HCT116 (cell line): ENCODE data around the gene ACP6. TPM values are rescaled to one million over a fixed set of nuclear protein-coding genes. Genes with fewer than 3 reads are reported as not detected.

ENCODE experiments used
- ATAC-seq: fragments of 200-7000 bp; cut with Tn5 transposase; 2 replicates; pipeline ENCODE4 v1.9.1; 2020; ENCODE audit warnings: mild to moderate bottlenecking, moderate library complexity
- BruUV-seq: library from RNA; stranded (reverse); fragments of 400-500 nt; replicated peaks from 2 replicates; lab custom pipeline; 2021; lab: Mats Ljungman, UMichigan
- CTCF ChIA-PET: fragments of 300-600 bp; sonication (Branson Sonifier 250); formaldehyde crosslinking; loops from one replicate; lab custom pipeline; 2021; ENCODE audit warnings: antibody characterized with exemption; lab: Charles Lee
- POLR2A ChIA-PET: fragments of 300-600, 350-600 bp; sonication (Branson Sonifier 250); formaldehyde crosslinking; loops from one replicate; lab custom pipeline; 2021; ENCODE audit warnings: antibody characterized with exemption; lab: Charles Lee
- RAD21 ChIA-PET, 2 experiments: fragments of 300-600 bp; sonication (Branson Sonifier 250); formaldehyde crosslinking; loops; one replicate each; lab custom pipeline; 2023; ENCODE audit warnings: low total read pairs in 2 of 2; ENCODE audit not compliant: uncharacterized antibody in 2 of 2, unreplicated experiment in 2 of 2, low non-redundant PET in 1 of 2; lab: Charles Lee
- DNase-seq: peaks from one replicate; pipeline ENCODE4 v3.0.0-alpha.2; 2010; ENCODE audit warnings: low read depth, low spot score
- H2AFZ ChIP-seq: fragments of 200-600 bp; shearing (Covaris generic), sonication (generic); 2 replicates; pipeline ENCODE4 v1.6.1; 2017; ENCODE audit warnings: low read depth, mixed run types, mixed read lengths, antibody characterized with exemption, low read length; ENCODE audit not compliant: poor library complexity, severe bottlenecking
- H3K27ac ChIP-seq: 2 replicates; pipeline ENCODE4 v1.5.1; 2012; ENCODE audit warnings: low read depth, low read length
- H3K27me3 ChIP-seq: fragments of 200-600 bp; sonication (generic); 2 replicates; pipeline ENCODE4 v1.6.1; 2016; ENCODE audit warnings: mixed run types, low read length, mixed read lengths; ENCODE audit not compliant: insufficient read depth
- H3K36me3 ChIP-seq, 2 experiments: fragments of 200-500 bp in 1 of 2; fragments of 200-600 bp in 1 of 2; sonication (Bioruptor generic) in 1 of 2; sonication (generic) in 1 of 2; 2 replicates each; pipeline versions ENCODE4 v1.5.1 to v1.6.1; 2014 to 2016; ENCODE audit warnings: low read length in 2 of 2, inconsistent platforms in 1 of 2, mixed read lengths in 1 of 2, mixed run types in 1 of 2; ENCODE audit not compliant: insufficient read depth in 2 of 2, control insufficient read depth in 1 of 2
- H3K4me1 ChIP-seq, 2 experiments: fragments of 200-600 bp in 1 of 2; sonication (generic) in 1 of 2; 2 replicates each; pipeline versions ENCODE4 v1.5.1 to v1.6.1; 2012 to 2017; ENCODE audit warnings: low read length in 2 of 2, inconsistent platforms in 1 of 2, mild to moderate bottlenecking in 1 of 2, mixed read lengths in 1 of 2, mixed run types in 1 of 2, moderate library complexity in 1 of 2; ENCODE audit not compliant: insufficient read depth in 2 of 2, control insufficient read depth in 1 of 2
- H3K4me2 ChIP-seq: fragments of 200-600 bp; sonication (generic); 2 replicates; pipeline ENCODE4 v1.6.1; 2017; ENCODE audit warnings: mixed run types, low read length, mixed read lengths
- H3K4me3 ChIP-seq, 2 experiments: fragments of 200-600 bp in 1 of 2; sonication (generic) in 1 of 2; replicated peaks in 1 of 2; 2 replicates each; pipeline ENCODE4 v1.5.1; 2011 to 2016; ENCODE audit warnings: low read length in 2 of 2, control low read depth in 1 of 2, low read depth in 1 of 2, mild to moderate bottlenecking in 1 of 2, mixed read lengths in 1 of 2, mixed run types in 1 of 2
- H3K79me2 ChIP-seq: fragments of 200-600 bp; sonication (generic); 2 replicates; pipeline ENCODE4 v1.6.1; 2017; ENCODE audit warnings: mild to moderate bottlenecking, mixed run types, low read length, moderate library complexity, mixed read lengths; ENCODE audit not compliant: insufficient read depth
- H3K9ac ChIP-seq: fragments of 200-600 bp; sonication (generic); 2 replicates; pipeline ENCODE4 v1.6.1; 2016; ENCODE audit warnings: low read length, mixed read lengths
- H3K9me2 ChIP-seq: fragments of 200-600 bp; sonication (generic), shearing (Covaris generic); 2 replicates; pipeline ENCODE4 v1.6.1; 2017; ENCODE audit warnings: mixed run types, mild to moderate bottlenecking, moderate library complexity; ENCODE audit not compliant: insufficient read depth
- H3K9me3 ChIP-seq, 2 experiments: fragments of 200-500 bp in 1 of 2; fragments of 200-600 bp in 1 of 2; sonication (Bioruptor generic) in 1 of 2; sonication (generic) in 1 of 2; 2 replicates each; pipeline ENCODE4 v1.6.1; 2014 to 2017; ENCODE audit warnings: low read length in 2 of 2, mixed read lengths in 2 of 2, inconsistent platforms in 1 of 2, low read depth in 1 of 2, mild to moderate bottlenecking in 1 of 2, mixed run types in 1 of 2, moderate library complexity in 1 of 2; ENCODE audit not compliant: control insufficient read depth in 1 of 2, insufficient read depth in 1 of 2
- H4K20me1 ChIP-seq: fragments of 200-600 bp; sonication (generic), shearing (Covaris generic); 2 replicates; pipeline ENCODE4 v1.6.1; 2017; ENCODE audit warnings: mixed run types, mild to moderate bottlenecking, moderate library complexity; ENCODE audit not compliant: insufficient read depth
- CBX3 ChIP-seq: IDR thresholded peaks from 2 replicates; pipeline ENCODE4 v1.6.1; 2012; ENCODE audit warnings: low read depth
- ELF1 ChIP-seq: IDR thresholded peaks from 2 replicates; pipeline ENCODE4 v1.6.1; 2012; ENCODE audit warnings: low read depth, borderline replicate concordance
- EZH2 ChIP-seq: fragments of 200-600 bp; sonication (generic); IDR thresholded peaks from 2 replicates; pipeline ENCODE4 v1.6.1; 2017; ENCODE audit warnings: antibody characterized with exemption, mixed run types
- FOSL1 ChIP-seq: IDR thresholded peaks from 2 replicates; pipeline ENCODE4 v1.6.1; 2012; ENCODE audit warnings: low read depth
- POLR2A ChIP-seq: IDR thresholded peaks from 2 replicates; pipeline ENCODE4 v1.7.0; 2011; ENCODE audit warnings: borderline replicate concordance; ENCODE audit not compliant: insufficient read depth, insufficient read length; ENCODE audit errors: extremely low read depth
- SRF ChIP-seq: IDR thresholded peaks from 2 replicates; pipeline ENCODE4 v1.6.1; 2012; ENCODE audit warnings: low read depth
- TCF7L2 ChIP-seq: IDR thresholded peaks from 2 replicates; pipeline ENCODE4 v1.7.0; 2011; ENCODE audit warnings: borderline replicate concordance, inconsistent platforms; ENCODE audit not compliant: insufficient read depth, insufficient read length; ENCODE audit errors: extremely low read depth
- YY1 ChIP-seq: IDR thresholded peaks from 2 replicates; pipeline ENCODE4 v1.6.1; 2011; ENCODE audit warnings: low read length, low read depth, moderate library complexity, mild to moderate bottlenecking; ENCODE audit not compliant: insufficient replicate concordance; ENCODE audit errors: extremely low read depth
- ZNF274 ChIP-seq: fragments of 200-500 bp; sonication (Bioruptor generic); IDR thresholded peaks from 2 replicates; pipeline ENCODE4 v1.6.1; 2014; ENCODE audit warnings: mild to moderate bottlenecking, low read depth, low read length, inconsistent platforms
- intact Hi-C: fragments of 100-400 bp; cut with micrococcal nuclease; formaldehyde crosslinking; loops from 2 replicates; pipeline ENCODE4 v1.10.0; 2022
- total RNA-seq: library from RNA; stranded (reverse); gene quantifications from one replicate; pipeline ENCODE4 v1.2.1, GENCODE V29; 2021; ENCODE audit not compliant: unreplicated experiment
- TF ChIP-seq, protein P1 (sequence below): IDR thresholded peaks from 2 replicates; pipeline ENCODE4 v1.6.1; 2012
- TF ChIP-seq, protein P2 (sequence below): IDR thresholded peaks from 2 replicates; pipeline ENCODE4 v1.6.1; 2012

ACP6 gene
- total RNA-seq, 1 experiment from 2014 or later = 26.4 TPM

DNA sequence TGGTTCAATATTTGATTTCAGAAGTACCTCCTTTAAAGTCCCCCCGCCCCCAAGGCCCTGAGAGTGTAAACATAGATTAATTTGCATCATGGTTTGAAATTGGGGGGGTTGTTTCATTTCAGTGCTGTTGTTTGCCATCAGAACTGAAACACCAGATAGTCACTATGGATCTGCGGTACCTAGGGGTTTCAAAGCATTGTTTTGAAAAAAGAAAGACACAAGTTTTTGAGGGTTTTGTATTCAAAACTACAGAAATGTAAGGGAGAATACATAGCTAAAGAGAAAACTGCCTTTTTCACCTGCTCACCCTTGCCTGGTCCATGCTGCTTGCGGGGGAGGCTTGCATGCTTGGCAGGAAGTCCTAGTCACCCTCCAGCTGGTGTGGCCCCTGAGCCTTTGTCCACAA lies 59.3 kb downstream of the ACP6 start:
- Histone ChIP-seq H4K20me1 (no peaks in the 10 kb centered on the region), H3K4me3 (no peak overlapping the region), H3K9ac (no peak overlapping the region), H3K9me2 (no peaks in the 10 kb centered on the region), H3K36me3 (peaks cover 19 to 45% of the 10 kb centered on the region in 2 experiments; a peak in 3 of 4 replicates), H3K4me2 (no peak overlapping the region), H3K4me1 (no peaks in the 10 kb centered on the region), H2AFZ (no peak overlapping the region), H3K27me3 (no peaks in the 10 kb centered on the region), H3K79me2 (no peaks in the 10 kb centered on the region), H3K27ac (no peak overlapping the region), H3K9me3 (no peaks in the 10 kb centered on the region)
- POLR2A ChIA-PET = no interaction called here
- no peak for DNase-seq
- CTCF ChIA-PET = no interaction called here
- intact Hi-C loops = no loop called here
- RAD21 ChIA-PET = no interaction called here
- no TSS peak for BruUV-seq
- ATAC-seq = no peak
- TF ChIP-seq, protein P1, sequence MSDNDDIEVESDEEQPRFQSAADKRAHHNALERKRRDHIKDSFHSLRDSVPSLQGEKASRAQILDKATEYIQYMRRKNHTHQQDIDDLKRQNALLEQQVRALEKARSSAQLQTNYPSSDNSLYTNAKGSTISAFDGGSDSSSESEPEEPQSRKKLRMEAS = no peak
- TF ChIP-seq EZH2 = no peak
- no peak for TF ChIP-seq CBX3
- no peak for TF ChIP-seq TCF7L2
- no peak for TF ChIP-seq SRF
- TF ChIP-seq, protein P2, sequence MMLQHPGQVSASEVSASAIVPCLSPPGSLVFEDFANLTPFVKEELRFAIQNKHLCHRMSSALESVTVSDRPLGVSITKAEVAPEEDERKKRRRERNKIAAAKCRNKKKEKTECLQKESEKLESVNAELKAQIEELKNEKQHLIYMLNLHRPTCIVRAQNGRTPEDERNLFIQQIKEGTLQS = no peak

DNA sequence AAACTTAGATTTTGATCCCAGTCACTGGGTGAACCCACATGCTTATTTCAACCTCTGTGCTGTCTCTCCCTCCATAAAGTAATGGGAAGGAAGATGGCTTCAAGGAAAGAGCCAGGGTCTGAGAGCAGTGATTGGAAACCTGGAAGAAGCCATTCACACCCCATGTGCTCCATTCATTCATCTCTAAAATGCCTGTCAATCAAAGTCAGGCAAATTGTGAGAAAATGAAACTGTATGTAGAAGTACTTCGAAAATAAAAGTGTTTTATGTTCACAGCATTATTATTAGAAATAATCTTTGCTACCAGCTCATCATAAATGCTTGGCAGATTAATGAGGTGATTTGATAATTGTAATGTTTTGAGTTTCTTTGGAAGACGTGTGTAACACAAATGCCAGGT lies 61.0 kb downstream of the ACP6 start:
- no peaks in the 10 kb centered on the region for H3K4me1 ChIP-seq
- ChIA-PET RAD21 (no interaction called here), POLR2A (no interaction called here), CTCF (interaction anchor here (1.2 kb wide), 1 partner anchor 18 kb away, joined by 3 read pairs; no protein-coding TSS in a partner anchor)
- intact Hi-C loops = no loop called here
- H3K27me3 ChIP-seq = no peaks in the 10 kb centered on the region
- H3K27ac ChIP-seq = no peak overlapping the region
- DNase-seq (no peak), ATAC-seq (no peak)
- no TSS peak for BruUV-seq
- no peaks in the 10 kb centered on the region for H3K79me2 ChIP-seq
- H3K4me2 ChIP-seq = no peak overlapping the region
- no peak overlapping the region for H3K9ac ChIP-seq
- TF ChIP-seq POLR2A = no peak
- no peak for TF ChIP-seq ELF1
- no peak for TF ChIP-seq EZH2
- TF ChIP-seq YY1 = no peak
- TF ChIP-seq ZNF274 = no peak
- no peak for TF ChIP-seq FOSL1
- no peaks in the 10 kb centered on the region for H3K9me3 ChIP-seq
- no peak overlapping the region for H3K4me3 ChIP-seq
- no peaks in the 10 kb centered on the region for H4K20me1 ChIP-seq
- H3K9me2 ChIP-seq = no peaks in the 10 kb centered on the region
- H3K36me3 ChIP-seq = peaks cover 10 to 35% of the 10 kb centered on the region in 2 experiments; a peak in 3 of 4 replicates
- no peak overlapping the region for H2AFZ ChIP-seq
